Activated naive CD4-positive, alpha-beta T cell (primary cell): Measurements from ENCODE around the gene SQOR.

Experiments used
- DNase-seq, 4 experiments: peaks; one replicate each; lab custom pipeline; 2025; lab: John Stamatoyannopoulos, UW

Gene SQOR

GRCh38 chr15:45660231-45660979 is 25.6 kb downstream of the SQOR start:
- no peak for DNase-seq

DNA sequence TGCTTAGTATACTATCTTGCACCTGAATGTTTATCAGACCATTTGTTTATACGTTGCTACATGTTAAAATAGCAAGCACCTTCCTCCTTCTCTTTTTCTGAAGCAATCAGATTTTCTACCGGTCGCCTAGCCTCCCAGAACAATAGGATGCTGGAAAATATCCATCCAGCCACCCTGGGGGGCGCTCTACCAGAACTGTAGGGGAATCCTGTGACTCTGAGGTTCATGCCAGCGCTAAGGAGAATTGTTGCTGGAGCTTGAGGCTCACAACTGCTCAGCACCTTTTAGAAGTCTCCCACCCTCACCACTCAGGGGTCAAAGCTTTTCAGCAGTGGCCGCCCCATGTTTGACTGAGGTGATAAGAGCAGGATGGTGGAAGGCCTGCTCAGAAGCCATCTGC is 27.5 kb downstream of the SQOR start:
- DNase-seq = no peak

DNA sequence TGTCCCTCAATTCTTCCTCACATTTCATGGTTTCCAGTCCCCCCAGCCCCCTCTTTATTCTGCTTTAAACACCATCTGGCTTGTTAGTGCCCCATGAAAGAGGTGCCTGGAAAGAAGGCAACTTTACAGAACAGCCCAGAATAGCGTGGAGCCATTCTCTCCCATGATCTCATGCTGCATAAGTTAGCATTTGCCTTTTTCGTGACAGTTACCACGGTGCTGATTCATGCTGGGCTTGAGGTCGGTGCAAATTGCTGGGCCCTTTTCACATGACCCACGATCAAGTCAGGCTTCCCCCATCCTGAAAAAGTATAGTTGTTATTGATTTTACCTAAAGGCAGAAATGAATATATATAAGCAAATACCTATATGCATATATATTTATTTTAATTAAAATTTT is 29.6 kb downstream of the SQOR start:
- DNase-seq = no peak

- DNase-seq = no peak
These were observed 30.4 kb downstream of the SQOR start for GRCh38 chr15:45665261-45665660.

- DNase-seq = no peak
These were observed 31.5 kb downstream of the SQOR start for GRCh38 chr15:45666119-45666875.

DNA sequence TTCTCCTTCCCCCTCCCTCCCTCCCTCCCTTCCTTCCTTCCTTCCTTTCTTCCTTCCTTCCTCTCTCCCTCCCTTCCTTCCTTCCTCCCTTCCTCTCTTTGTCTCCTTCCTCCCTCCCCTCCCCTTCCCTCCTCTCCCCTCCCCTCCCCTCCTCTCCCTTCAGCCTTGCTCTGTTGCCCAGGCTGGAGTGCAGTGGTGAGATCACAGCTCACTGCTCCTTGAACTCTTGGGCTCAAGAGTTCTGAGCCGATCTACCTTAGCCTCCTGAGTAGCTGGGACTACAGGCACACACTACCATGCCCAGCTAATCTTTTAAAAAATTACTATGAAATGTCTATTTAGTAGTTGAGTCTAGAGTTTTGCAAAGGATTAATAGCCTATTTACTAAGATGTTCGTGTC is 32.2 kb downstream of the SQOR start:
- DNase-seq = no peak

GRCh38 chr15:45668386-45668785 is 33.6 kb downstream of the SQOR start:
- DNase-seq = no peak

- no peak for DNase-seq
These were observed 34.6 kb downstream of the SQOR start for GRCh38 chr15:45669422-45669821.

DNA sequence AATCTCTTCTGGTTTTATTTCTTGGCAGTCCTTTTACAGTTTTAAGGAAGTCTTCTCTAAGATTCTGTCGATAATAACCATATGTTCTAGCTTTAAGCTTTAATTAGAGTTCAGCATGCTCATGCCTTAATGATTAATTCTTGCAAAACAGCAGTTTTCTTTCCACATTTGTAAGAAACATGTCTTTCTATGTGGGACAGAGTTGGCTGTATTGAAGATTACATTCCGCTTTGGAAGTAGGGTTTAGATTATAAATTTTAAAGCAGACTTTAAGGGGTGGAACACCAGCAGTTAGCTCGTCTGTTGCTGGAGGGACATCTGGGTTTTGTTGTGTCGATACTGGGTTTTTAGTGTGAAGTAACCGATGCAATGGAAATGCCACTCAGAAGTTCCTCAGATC is 35.3 kb downstream of the SQOR start:
- no peak for DNase-seq

GRCh38 chr15:45670511-45670910 is 35.7 kb downstream of the SQOR start:
- DNase-seq = no peak

- DNase-seq = no peak
These were observed 39.8 kb downstream of the SQOR start for GRCh38 chr15:45674677-45675076.

DNA sequence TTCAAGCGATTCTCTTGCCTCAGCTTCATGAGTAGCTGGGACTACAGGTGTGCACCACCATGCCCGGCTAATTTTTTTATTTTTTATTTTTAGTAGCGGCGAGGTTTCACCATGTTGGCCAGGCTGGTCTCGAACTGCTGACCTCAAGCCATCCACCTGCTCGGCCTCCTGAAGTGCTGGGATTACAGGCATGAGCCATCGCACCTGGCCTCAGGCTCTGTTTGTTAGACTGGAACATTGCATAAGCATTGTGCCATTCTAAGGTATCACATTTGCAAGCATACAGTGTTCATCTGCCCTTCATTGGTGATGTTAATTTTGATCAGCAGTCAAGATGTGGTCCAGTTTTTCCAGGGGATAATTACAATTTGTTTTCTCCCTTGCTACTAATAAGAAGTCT is 43.0 kb downstream of the SQOR start:
- DNase-seq = no peak

- no peak for DNase-seq
These were observed 43.8 kb downstream of the SQOR start for GRCh38 chr15:45678459-45679178.

GRCh38 chr15:45684533-45684932 is 49.7 kb downstream of the SQOR start:
- no peak for DNase-seq

DNA sequence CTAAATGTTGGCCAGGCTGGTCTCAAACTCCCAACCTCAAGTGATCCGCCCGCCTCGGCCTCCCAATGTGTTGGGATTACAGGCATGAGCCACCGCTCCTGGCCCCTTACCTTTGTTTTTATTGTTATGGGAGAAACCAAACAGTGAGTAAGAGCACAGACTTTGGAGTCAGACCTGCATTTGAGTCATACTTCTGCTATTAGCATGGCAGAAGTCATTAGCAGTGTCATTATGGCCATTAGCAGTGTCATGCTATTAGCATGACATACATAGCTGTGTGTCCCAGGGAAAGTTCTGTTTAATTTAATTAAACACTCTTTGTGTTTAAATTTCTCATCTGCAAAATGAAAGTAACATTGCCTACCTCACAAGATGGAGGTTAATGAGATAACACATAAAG is 54.8 kb downstream of the SQOR start:
- DNase-seq = no peak

GRCh38 chr15:45690581-45691260 is 55.9 kb downstream of the SQOR start:
- DNase-seq = no peak

DNA sequence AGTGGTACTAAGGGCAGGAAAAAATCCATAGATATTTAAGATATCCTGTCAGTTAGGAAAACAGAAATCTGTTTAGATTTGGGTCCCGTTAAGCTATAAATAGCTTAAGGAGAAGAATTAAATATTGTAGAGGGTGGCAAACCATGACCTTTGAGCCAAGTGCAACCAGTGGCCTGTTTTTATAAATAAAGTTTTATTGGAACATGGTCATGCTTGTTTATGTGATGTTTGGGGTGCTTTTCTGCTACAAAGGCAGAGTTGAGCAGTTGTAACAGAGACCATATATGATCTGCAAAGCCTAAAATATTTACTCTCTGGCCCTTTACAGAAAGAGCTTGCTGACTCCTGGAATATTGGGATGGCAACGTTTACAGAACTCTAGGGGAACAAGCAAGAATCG is 66.3 kb downstream of the SQOR start:
- DNase-seq = no peak

GRCh38 chr15:45702041-45702440 is 67.2 kb downstream of the SQOR start:
- DNase-seq = no peak

DNA sequence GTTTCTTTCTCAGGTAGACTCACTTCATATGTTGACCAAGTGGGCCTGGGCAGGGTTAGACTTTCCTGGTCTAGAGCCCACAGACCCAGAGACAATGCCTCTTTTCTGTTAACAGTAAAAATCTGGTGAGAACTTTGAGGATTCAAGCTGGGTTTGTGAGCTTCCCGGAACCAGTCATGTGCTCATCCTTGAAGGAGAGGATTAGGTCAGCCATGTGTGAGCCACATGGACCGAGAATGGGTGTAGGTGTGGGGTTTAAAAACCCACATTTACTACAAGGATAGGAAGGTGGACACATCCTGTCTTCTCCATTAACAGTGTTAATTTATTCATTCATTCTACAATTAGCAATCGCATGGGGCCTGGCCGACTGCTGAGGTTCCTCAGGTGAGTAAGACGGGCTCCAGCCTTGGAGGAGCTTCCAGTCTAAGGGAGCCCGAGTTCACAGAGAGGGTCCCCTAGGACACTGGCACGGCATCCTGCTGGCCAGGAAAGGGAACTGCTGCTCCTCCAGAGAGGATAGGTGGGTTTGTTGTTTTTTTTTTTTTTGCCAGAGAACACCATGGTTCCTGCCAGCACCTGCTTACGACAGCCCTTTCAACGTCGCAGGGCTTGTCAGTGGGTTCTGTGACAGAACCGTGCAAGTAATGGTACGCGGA is 69.0 kb downstream of the SQOR start:
- DNase-seq = no peak

- peak in 1 of 4 experiments; percentile 14 for DNase-seq
These were observed 69.8 kb downstream of the SQOR start for GRCh38 chr15:45704329-45705249.
